ENCODE data around the gene CLDN17. TPM values are rescaled to one million over a fixed set of nuclear protein-coding genes. Genes with fewer than 3 reads are reported as not detected.

The CLDN17 gene
- total and polyA plus RNA-seq, 2 of the 8 experiments (the other 6 are each of a cell fraction or from before 2014, with no cell fraction given) = not detected

DNA sequence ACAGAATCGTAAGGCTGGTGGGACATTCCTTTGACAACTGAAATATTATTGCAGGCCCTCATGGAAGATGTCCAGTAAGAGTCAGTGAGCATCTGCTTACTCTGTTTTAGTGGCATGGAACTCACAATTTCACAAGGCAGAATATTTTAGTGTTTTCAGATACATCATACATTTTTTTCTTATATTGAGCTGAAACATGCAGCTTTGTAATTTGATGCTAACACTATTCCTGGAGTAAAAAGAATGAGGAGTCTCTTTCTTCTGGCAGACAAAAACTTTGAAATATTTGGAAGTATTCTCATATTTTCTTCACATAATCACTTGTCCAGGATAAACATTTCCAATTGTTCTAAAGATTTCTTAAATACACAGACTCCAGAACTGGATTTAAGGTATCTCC, 17.7 kb downstream of the CLDN17 start (continued):
- no peak for TF ChIP-seq E2F6 (IDR thresholded peaks at IDR 0.05)
